ENCODE measurements around the gene RPTOR.
"Not testable (repeated sequence)": the region's sequence is repeated elsewhere in the genome, so short reads cannot be mapped to it uniquely, and the experiment has no call there.

Gene RPTOR

GRCh38 chr17:80749611-80750010 lies 205.0 kb downstream of the RPTOR start:
- no peak for DNase-seq

GRCh38 chr17:80750263-80750662 lies 205.6 kb downstream of the RPTOR start:
- DNase-seq, result no peak

- peak in 1 of 3 experiments; percentile 77 for DNase-seq
Observed at GRCh38 chr17:80751070-80751945, 206.7 kb downstream of the RPTOR start.

GRCh38 chr17:80751946-80752581 lies 207.4 kb downstream of the RPTOR start:
- no peak for DNase-seq

- peak in 1 of 3 experiments; percentile 17 for DNase-seq
Observed at GRCh38 chr17:80753685-80754345, 209.2 kb downstream of the RPTOR start.

- DNase-seq, result peak in 1 of 3 experiments; percentile 62
Observed at GRCh38 chr17:80754846-80755245, 210.2 kb downstream of the RPTOR start.

- no peak for DNase-seq
Observed at GRCh38 chr17:80755650-80756405, 211.2 kb downstream of the RPTOR start.

GRCh38 chr17:80758481-80759376 lies 214.1 kb downstream of the RPTOR start:
- DNase-seq, result no peak

GRCh38 chr17:80759377-80759673 lies 214.7 kb downstream of the RPTOR start:
- DNase-seq, result peak in 1 of 3 experiments; percentile 18

GRCh38 chr17:80760511-80760911 lies 215.9 kb downstream of the RPTOR start:
- DNase-seq, result peak; percentile 83 to 95 (median 91)

- peak; percentile 65 to 85 (median 73) for DNase-seq
Observed at GRCh38 chr17:80761110-80761871, 216.7 kb downstream of the RPTOR start.

GRCh38 chr17:80762076-80762475 lies 217.4 kb downstream of the RPTOR start:
- peak; percentile 39 to 83 (median 76) for DNase-seq

GRCh38 chr17:80763293-80763867 lies 218.7 kb downstream of the RPTOR start:
- DNase-seq, result peak in 1 of 3 experiments; percentile 12

- not testable (repeated sequence) for DNase-seq
Observed at GRCh38 chr17:80764627-80765145, 220.0 kb downstream of the RPTOR start.

GRCh38 chr17:80765241-80765961 lies 220.8 kb downstream of the RPTOR start:
- no peak for DNase-seq

- DNase-seq, result no peak
Observed at GRCh38 chr17:80766290-80766855, 221.7 kb downstream of the RPTOR start.

GRCh38 chr17:80768389-80768788 lies 223.8 kb downstream of the RPTOR start:
- no peak for DNase-seq

GRCh38 chr17:80768936-80769335 lies 224.3 kb downstream of the RPTOR start:
- no peak for DNase-seq

- no peak for DNase-seq
Observed at GRCh38 chr17:80769516-80769915, 224.9 kb downstream of the RPTOR start.

Data from NCI-H1417 (cell line).